ENCODE results near the gene PIGU. TPM values are rescaled to one million over a fixed set of nuclear protein-coding genes. Genes with fewer than 3 reads are reported as not detected.

The PIGU gene
- total RNA-seq, 1 donor: 13.0 TPM

DNA sequence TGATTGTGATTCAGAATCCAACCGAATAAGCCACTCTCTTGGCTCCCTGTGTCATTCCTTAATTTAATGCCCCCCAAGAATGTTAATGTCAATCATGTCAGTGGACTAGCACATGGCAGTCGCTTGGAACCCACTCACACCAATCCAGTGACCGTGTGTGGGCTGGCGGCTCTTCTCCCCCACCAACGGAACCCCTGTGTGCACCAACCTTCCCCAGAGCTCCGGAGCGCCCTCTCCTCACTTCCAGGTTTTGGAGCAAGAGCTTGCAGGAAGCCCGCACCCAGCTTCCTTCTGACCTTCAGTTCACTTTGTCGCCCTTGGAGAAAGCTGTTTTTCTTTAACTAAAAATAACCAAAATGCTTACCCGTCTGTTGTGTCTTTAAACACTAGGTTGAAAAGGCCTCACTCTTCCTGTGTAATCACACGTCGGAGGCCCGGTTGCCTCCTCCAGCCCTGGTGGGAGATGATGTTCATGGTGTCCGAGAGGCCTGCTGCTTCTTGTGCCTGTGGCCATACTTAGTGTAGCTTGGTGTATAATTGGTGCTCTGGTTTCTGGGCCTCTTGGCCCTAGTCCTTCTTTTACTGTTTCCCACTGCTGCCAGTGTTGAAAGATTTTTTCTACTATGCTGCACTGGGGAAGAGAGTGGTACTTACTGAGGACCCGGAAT, 136.2 kb downstream of the PIGU start:
- H3K4me3 ChIP-seq (ENCODE audit: low read depth, low read length): no peak overlapping the region
- DNase-seq (ENCODE audit: low read depth): no peak
- TF ChIP-seq, protein P1, sequence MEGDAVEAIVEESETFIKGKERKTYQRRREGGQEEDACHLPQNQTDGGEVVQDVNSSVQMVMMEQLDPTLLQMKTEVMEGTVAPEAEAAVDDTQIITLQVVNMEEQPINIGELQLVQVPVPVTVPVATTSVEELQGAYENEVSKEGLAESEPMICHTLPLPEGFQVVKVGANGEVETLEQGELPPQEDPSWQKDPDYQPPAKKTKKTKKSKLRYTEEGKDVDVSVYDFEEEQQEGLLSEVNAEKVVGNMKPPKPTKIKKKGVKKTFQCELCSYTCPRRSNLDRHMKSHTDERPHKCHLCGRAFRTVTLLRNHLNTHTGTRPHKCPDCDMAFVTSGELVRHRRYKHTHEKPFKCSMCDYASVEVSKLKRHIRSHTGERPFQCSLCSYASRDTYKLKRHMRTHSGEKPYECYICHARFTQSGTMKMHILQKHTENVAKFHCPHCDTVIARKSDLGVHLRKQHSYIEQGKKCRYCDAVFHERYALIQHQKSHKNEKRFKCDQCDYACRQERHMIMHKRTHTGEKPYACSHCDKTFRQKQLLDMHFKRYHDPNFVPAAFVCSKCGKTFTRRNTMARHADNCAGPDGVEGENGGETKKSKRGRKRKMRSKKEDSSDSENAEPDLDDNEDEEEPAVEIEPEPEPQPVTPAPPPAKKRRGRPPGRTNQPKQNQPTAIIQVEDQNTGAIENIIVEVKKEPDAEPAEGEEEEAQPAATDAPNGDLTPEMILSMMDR (IDR thresholded peaks at IDR 0.05; ENCODE audit: insufficient read depth, low read depth, low read length): no peak

DNA sequence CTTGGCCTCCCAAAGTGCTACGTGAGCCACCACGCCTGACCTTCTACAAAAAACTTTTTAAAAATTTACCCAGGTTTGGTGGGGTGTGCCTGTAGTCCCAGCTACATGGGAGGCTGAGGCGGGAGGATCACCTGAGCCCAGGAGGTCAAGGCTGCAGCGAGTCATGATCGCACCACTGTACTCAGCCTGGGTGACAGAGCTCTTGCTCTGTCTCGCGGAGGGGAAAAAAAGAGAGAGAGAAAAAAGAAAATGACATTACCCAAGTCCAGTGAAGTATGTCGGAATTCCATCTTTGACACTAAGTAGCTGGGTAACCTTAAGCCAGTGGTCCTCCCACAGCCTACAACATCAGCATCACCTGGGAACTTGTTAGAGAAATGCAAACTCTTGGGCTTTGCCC, 137.1 kb downstream of the PIGU start:
- DNase-seq (ENCODE audit: low read depth): no peak
- TF ChIP-seq, protein P1 (IDR thresholded peaks at IDR 0.05; ENCODE audit: insufficient read depth, low read depth, low read length): no peak
- no peak overlapping the region for H3K4me3 ChIP-seq (ENCODE audit: low read depth, low read length)

- TF ChIP-seq, protein P1 (IDR thresholded peaks at IDR 0.05; ENCODE audit: insufficient read depth, low read depth, low read length): peak; percentile 91
- peak; percentile 73 for DNase-seq (ENCODE audit: low read depth)
- no peak overlapping the region for H3K4me3 ChIP-seq (ENCODE audit: low read depth, low read length)
Measured at GRCh38 chr20:34538671-34539123, 138.2 kb downstream of the PIGU start.

DNA sequence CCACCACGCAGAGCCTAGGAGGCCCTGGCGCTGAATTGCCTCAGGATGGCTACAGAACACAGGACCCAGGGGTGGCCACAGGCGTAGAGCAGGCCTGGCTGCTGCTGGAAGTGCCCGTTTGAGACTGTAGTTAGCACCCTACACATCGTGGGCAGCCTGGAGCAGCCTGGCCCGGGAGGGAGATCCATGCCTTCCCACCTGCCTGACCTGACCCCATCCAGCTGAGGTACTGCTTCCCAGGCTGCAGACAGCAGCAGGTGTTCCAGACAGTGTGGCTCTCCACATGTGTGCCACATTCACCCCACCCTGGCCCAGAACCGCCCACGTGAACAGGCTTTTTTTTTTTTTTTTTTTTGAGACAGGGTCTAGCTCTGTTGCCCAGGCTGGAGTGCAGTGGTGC, 139.2 kb downstream of the PIGU start:
- no peak overlapping the region for H3K4me3 ChIP-seq (ENCODE audit: low read depth, low read length)
- no peak for DNase-seq (ENCODE audit: low read depth)
- TF ChIP-seq, protein P1 (IDR thresholded peaks at IDR 0.05; ENCODE audit: insufficient read depth, low read depth, low read length): no peak

- DNase-seq (ENCODE audit: low read depth): peak; percentile 39
- TF ChIP-seq, protein P1 (IDR thresholded peaks at IDR 0.05; ENCODE audit: insufficient read depth, low read depth, low read length): peak; percentile 48
- no peak overlapping the region for H3K4me3 ChIP-seq (ENCODE audit: low read depth, low read length)
Measured at GRCh38 chr20:34536798-34537394, 140.0 kb downstream of the PIGU start.

DNA sequence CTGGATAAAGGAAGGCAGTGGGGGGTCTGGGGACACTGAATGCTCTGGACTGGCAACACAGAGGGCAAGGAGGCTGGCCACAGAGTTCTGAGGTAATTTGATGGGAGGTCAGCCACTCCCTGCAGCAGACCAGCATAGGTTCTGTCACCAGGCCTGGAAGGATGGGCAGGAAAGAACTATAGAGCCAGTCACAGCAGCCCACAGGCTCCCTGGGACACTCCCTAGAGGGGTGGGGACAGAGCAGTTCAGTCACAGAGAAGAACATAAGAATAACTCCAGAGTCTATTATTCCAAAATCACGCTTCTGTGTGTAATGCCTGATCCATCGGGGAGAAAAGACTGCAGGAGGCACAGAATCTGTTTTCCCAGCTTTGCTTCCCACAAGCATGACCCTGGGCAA, 141.0 kb downstream of the PIGU start:
- TF ChIP-seq, protein P1 (IDR thresholded peaks at IDR 0.05; ENCODE audit: insufficient read depth, low read depth, low read length): no peak
- DNase-seq (ENCODE audit: low read depth): no peak
- H3K4me3 ChIP-seq (ENCODE audit: low read depth, low read length): no peak overlapping the region

All from fibroblast of villous mesenchyme (primary cell).